ENCODE data around the gene DLGAP1. TPM values are rescaled to one million over a fixed set of nuclear protein-coding genes. Genes with fewer than 3 reads are reported as not detected.

Gene DLGAP1
- total RNA-seq, 1 experiment from 2014 or later, result 23.2 TPM

DNA sequence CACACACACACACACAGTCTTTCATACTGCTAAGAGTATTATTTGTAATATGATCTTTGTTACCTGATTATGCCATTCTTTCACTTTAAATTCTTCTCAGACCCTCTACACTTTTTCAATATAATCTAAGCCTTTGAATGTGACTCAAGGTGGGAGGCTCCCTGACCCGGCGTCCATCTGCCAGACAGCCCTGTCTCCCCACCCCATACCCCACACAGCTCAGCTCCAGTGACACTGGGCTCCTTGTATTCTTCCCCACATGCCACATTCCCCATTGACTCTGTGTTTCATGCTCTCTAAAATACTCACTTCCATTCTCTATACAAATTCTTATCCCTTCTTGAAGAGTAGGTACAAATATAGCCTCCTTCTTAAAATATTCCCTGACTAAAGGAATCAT is 563.0 kb downstream of the DLGAP1 start:
- H3K23ac ChIP-seq (ENCODE audit: insufficient read length, low read depth, low read length), result no peak overlapping the region
- no peaks in the 10 kb centered on the region for H3K79me2 ChIP-seq (ENCODE audit: insufficient read depth, low read length)
- H3K56ac ChIP-seq (ENCODE audit: insufficient read length, low read depth, low read length), result no peak overlapping the region
- Mint-ChIP-seq H3K4me1 (0 out of 4 replicates have a peak, but pooled peaks cover 0 to 5% of the 10 kb centered on the region in 2 experiments), H3K9me3 (no peaks in the 10 kb centered on the region), H3K27me3 (ENCODE audit: low read depth) (no peaks in the 10 kb centered on the region), H3K27ac (no peak overlapping the region), H3K4me3 (no peak overlapping the region), H3K36me3 (ENCODE audit: insufficient read depth in 1 of 3, low read depth in 3 of 3) (no peaks in the 10 kb centered on the region; a peak in 1 of 7 replicates)
- H3K4me2 ChIP-seq (ENCODE audit: insufficient read depth, insufficient read length, low read length), result no peak overlapping the region
- H3K27ac ChIP-seq (ENCODE audit: insufficient read length, low read depth, low read length), result no peak overlapping the region
- H3K14ac ChIP-seq (ENCODE audit: insufficient read depth, low read length), result no peak overlapping the region
- H4K91ac ChIP-seq (ENCODE audit: insufficient read length, low read depth, low read length), result no peak overlapping the region
- H2AFZ ChIP-seq (ENCODE audit: low read length), result no peak overlapping the region
- H3K23me2 ChIP-seq (ENCODE audit: insufficient read length, low read depth, low read length, poor library complexity, severe bottlenecking), result no peaks in the 10 kb centered on the region
- no peak overlapping the region for H3K9ac ChIP-seq (ENCODE audit: extremely low read depth, insufficient read length, low read length)
- no peak overlapping the region for H3K18ac ChIP-seq (ENCODE audit: insufficient read length, low read depth, low read length)
- no CpG with 5 or more reads among the region's 2 CpGs for WGBS (ENCODE audit: extremely low coverage, insufficient read length, low lambda C conversion rate)
- no peak overlapping the region for H2BK12ac ChIP-seq (ENCODE audit: insufficient read length, low read depth, low read length)
- H3T11ph ChIP-seq (ENCODE audit: low read length), result no peak overlapping the region
- H2BK15ac ChIP-seq (ENCODE audit: low read depth, low read length), result no peak overlapping the region
- DNase-seq, result no peak
- H2BK120ac ChIP-seq (ENCODE audit: low read depth, low read length, poor library complexity, severe bottlenecking), result no peak overlapping the region
- no peaks in the 10 kb centered on the region for H3K27me3 ChIP-seq (ENCODE audit: insufficient read depth, low read length)
- H3K4me1 ChIP-seq (ENCODE audit: insufficient read depth, low read length), result no peaks in the 10 kb centered on the region
- H2BK20ac ChIP-seq (ENCODE audit: low read depth, low read length, poor library complexity, severe bottlenecking), result no peak overlapping the region
- H3K4ac ChIP-seq (ENCODE audit: low read depth, low read length), result no peak overlapping the region
- no peak overlapping the region for H4K5ac ChIP-seq (ENCODE audit: insufficient read length, low read depth, low read length)
- no peaks in the 10 kb centered on the region for H3K9me3 ChIP-seq (ENCODE audit: control insufficient read depth, low read depth, low read length)
- H4K20me1 ChIP-seq (ENCODE audit: control insufficient read depth, insufficient read depth, insufficient read length), result no peaks in the 10 kb centered on the region
- no peak overlapping the region for H4K8ac ChIP-seq (replicated peaks; ENCODE audit: insufficient read length, low read depth, low read length)
- TF ChIP-seq, protein P1, sequence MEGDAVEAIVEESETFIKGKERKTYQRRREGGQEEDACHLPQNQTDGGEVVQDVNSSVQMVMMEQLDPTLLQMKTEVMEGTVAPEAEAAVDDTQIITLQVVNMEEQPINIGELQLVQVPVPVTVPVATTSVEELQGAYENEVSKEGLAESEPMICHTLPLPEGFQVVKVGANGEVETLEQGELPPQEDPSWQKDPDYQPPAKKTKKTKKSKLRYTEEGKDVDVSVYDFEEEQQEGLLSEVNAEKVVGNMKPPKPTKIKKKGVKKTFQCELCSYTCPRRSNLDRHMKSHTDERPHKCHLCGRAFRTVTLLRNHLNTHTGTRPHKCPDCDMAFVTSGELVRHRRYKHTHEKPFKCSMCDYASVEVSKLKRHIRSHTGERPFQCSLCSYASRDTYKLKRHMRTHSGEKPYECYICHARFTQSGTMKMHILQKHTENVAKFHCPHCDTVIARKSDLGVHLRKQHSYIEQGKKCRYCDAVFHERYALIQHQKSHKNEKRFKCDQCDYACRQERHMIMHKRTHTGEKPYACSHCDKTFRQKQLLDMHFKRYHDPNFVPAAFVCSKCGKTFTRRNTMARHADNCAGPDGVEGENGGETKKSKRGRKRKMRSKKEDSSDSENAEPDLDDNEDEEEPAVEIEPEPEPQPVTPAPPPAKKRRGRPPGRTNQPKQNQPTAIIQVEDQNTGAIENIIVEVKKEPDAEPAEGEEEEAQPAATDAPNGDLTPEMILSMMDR (conservative IDR thresholded peaks at IDR 0.05), result no peak
- H2AK5ac ChIP-seq (ENCODE audit: insufficient read length, low read length), result no peak overlapping the region
- H3K79me1 ChIP-seq (ENCODE audit: insufficient read depth, low read depth, low read length, poor library complexity, severe bottlenecking), result no peaks in the 10 kb centered on the region
- no peak overlapping the region for H2BK5ac ChIP-seq (ENCODE audit: insufficient read length, low read length)
